ENCODE data around the gene ZC3HAV1. TPM values are rescaled to one million over a fixed set of nuclear protein-coding genes. Genes with fewer than 3 reads are reported as not detected.
"Not testable (repeated sequence)": the region's sequence is repeated elsewhere in the genome, so short reads cannot be mapped to it uniquely, and the experiment has no call there.

The ZC3HAV1 gene
- 51.8 and 52.6 TPM in 2 replicates for total RNA-seq (2014; rRNA removed; shearing (Covaris generic))

DNA sequence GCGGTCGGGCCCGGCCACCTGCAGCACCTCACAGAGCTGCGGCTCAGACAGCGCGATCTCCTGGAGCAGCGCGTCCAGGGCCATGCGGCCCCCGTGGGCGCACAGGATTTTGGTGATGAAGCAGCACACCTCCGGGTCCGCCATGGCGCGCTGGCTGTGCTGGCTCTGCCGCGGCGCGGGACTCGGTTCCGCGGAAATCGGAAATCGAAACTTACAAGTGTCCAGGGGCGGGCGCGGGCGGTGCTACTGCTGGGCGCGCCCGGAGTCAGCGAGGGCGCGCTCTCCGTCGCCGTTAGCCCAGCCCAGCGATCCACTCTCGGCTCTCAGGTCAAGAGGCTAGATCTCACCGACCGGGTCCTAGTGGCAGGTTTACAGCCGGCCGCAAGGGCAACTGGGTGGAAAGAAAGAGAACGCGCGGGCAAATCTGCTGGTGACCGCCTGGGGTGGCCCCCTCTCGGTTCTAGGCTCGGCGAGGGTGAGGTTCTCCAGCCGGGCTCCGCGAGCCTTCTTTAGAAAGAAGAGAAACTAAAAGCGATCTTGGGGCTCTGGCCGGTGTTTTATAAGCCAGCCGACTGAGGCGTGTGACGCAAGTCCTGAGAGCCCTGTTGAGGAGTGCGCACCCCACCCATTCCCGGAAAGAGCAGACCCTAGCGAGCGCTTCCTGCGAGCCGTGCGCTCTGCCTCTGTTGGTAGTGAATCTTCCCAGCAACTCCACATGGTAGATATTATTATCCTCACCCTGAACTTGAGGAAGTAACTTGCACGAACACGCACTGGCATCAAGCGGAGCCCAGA is at the start of gene ZC3HAV1:
Gene ZC3HAV1, minus strand, starts transcription at position 533 of the 795 bp plus-strand sequence. Its CDS starts 389 bp downstream, at position 144.
- DNase-seq (ENCODE audit: low read depth), result peak; percentile 83

DNA sequence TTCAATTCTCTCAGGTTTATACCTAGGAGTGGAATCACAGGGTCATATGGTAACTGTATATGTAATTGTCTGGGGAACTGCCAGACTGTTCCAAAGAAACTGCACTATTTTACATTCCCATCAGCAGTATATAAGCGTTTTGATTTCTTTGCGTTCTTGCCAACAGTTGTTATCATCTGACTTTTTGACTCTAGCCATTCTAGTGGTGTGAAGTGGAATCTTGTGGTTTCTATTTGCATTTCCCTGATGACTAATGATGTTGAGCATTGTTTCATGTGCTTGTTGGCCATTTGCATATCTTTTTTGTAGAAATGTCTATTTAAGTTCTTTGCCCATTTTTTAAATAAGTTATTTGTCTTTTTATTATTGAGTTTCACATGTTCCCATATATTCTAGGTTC is 44.3 kb upstream of the ZC3HAV1 start:
- peak; percentile 42 for DNase-seq (ENCODE audit: low read depth)

DNA sequence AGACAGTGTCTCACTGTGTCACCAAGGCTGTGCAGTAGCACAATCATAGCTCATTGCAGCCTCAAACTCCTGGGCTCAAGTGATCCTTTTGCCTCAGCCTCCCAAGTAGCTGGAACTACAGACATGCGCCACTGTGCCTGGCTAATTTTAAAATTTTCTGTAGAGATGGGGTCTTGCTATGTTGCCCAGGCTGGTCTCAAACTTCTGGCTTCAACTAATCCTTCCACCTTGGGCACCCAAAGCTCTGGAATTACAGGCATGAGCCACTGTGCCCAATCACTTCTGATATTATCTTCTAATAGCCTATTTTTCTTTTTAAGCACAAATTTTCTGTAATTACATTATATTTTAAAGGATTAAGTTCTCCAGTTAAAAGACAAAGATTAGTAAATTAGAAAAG is 42.6 kb upstream of the ZC3HAV1 start:
- no peak for DNase-seq (ENCODE audit: low read depth)

DNA sequence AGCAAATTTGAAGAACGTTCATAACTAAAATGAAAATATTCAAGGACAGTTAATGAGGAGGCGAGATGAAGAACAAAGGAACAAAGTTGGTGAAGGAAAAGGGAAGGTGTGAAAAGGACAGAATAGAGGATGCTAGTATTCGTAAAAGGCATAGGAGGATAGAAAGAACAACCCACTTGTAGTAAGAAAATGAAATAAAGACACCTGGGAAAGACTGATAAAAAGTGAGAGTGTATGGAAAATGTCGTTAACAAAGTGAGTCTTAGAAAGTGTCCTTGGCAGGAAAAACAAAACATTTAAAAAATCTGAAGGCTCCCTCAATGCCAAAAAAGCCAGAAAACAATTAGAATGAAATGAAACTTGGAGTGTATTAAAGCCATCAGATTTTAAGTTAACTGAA is 29.6 kb upstream of the ZC3HAV1 start:
- DNase-seq (ENCODE audit: low read depth), result no peak

DNA sequence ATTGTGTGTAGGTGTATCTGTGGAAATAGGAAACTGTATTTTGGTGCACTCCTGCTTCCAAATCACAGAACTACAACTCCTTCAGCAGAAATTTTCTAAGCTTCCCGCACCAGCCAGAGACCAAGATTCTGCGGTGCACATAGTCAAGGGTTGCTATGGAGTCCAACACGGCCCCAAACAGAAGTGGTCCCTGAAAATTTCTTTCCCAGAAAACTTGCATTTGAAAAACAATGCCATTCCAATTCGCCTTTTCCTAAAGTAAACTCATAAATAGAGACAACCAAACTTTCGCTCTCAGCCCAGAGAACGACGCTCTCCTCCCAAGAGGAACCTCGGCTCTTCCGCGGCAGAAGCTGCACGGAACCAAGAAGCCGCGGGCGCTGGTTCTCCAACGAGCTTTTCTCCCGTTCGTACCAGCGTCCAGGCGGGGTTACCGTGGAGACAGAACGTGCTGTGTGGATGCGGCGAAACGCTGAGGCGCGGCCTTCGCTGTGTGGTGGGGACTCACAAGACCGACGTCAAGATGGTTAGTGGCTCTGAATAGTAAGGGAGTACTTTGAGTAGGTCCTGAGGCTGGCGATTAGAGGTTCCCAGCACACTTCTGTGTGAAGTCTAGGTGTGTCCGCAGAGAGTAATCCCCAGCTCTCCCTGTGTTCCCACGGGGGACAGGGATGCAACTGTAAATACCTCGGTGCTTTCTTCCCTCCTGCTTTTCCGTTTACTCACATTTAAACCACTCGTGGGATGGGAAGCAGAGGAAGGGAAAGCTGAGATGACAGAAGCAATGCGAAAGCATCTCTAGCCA is 24.0 kb upstream of the ZC3HAV1 start:
- DNase-seq (ENCODE audit: low read depth), result peak; percentile 88

DNA sequence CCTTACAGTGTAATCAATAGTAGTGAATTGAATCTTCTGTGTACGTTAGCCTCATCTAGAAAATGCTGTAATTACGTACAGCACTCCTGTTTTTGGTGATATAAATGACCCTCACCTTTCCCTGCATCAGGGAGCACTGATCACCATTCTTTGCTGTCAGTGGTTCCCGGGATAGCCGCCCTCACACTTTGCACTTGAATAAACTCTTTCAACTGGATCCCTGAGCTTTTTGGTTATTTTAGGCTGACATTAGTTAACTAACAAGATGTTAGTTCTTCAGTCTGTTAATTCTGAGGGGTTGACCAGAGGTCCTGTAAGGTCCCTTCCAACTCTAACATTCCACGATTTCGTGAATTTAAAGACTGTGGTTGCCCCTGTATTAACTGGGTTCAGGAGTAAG is 23.4 kb upstream of the ZC3HAV1 start:
- no peak for DNase-seq (ENCODE audit: low read depth)

DNA sequence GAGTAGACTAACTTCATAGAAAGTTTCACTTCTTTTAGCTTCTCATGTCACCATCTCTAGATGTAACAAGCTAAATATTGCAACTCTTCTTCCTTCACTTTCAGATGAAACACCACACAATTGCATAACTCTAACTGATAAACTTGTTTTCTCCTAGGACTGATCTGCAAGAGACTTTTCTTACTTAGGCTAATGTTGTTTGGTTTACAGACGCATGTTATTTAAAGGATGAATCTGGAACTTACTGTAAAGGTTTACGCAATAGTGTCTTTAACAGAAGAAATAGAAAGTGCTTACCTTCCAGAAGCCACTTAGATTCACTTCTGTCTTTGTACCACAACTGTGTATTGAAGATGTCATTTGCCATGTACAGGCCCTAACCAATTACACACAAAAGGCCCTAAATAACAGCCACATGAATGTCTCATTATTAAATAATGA is 22.1 kb upstream of the ZC3HAV1 start:
- DNase-seq (ENCODE audit: low read depth), result no peak

DNA sequence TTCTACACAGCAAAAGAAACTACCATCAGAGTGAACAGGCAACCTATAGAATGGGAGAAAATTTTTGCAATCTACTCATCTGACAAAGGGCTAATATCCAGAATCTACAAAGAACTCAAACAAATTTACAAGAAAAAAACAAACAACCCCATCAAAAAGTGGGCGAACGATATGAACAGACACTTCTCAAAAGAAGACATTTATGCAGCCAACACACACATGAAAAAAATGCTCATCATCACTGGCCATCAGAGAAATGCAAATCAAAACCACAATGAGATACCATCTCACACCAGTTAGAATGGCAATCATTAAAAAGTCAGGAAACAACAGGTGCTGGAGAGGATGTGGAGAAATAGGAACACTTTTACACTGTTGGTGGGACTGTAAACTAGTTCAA is 20.3 kb upstream of the ZC3HAV1 start:
- DNase-seq (ENCODE audit: low read depth), result not testable (repeated sequence)

DNA sequence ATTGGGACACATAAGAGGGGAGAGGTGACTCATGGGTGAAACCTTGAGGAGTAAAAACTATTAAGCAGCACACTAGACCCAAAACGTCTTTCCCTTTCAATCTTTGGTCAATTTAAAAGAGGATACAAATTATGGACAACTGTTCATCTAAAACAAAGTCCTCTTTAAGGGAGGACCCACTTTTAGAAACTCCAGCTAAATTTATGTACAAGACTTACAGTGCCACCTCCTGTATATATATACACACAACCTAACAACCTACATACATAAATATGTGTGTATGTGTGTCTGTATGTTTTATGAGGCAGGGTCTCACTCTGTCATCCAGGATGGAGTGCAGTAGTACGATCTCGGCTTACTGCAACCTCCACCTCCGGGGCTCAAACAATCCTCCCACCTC is 18.1 kb upstream of the ZC3HAV1 start:
- DNase-seq (ENCODE audit: low read depth), result no peak

DNA sequence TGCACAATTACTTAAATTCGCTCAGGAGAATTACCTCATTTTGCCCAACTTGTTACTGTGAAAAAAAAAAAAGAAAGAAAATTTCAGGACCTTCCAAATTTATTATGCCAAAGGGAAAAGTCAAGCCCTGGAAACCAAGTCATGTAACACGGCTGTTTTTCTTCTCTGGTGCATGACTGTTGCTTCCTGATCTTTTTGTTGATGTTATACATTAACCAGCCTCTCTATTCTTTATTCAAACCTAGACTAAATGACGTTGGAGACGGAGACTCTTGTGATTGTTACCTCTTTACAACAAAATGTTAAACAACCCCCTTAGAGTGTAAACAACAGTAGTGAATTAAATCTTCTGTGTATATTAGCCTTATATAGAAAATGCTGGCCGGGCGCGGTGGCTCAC is 16.1 kb upstream of the ZC3HAV1 start:
- DNase-seq (ENCODE audit: low read depth), result no peak

DNA sequence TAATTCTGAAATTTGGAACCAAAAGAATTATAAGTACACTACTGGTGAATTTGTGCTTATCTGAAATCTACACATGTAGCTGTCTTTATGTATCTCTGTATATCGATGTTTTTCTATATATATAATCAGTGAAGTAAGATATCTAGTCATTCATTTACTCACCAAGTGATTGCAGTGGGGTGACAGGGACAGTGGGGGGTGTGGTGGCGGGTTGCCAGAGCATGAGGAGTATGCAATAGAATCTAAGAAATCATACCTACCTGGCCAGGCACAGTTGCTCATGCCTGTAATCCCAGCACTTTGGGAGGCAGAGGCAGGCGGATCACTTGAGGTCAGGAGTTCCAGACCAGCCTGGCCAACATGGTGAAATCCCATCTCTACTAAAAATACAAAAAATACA is 15.5 kb upstream of the ZC3HAV1 start:
- not testable (repeated sequence) for DNase-seq (ENCODE audit: low read depth)

DNA sequence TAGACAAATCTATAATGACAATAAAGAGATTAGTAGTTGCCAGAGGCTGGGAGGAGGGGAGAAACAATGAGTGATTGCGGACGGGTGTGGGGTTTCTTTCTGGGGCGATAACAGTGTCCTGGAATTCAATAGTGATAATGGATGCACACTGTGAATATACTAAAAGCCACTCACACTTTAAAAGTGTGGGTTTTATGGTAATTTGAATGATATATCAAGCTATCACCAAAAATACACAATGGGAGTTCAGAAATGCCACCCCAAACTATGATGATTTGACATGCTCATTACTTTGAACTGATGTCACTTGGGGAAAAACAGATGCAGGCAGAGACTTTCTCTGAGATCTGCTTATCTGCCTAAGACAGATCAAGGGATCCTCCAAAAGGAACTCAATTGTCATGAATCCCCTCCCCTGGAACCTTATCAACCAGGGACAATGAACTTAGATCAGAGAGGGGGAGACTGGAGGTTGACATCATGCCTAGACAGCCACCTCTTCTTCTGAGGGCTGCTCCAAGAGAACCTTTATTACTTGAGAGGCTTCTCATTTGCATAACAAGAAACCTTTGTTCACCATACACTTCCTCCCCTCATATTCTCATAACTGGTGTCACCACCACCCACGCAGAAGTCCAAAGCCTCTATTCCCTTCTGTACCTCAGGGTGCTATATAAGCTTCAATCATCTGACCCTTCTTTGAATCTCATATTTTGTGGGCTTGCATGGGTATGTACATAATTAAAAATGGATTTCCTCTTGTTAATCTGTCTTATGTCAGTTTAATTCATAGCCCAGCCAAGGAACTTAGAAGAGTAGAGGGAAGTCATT is 14.8 kb upstream of the ZC3HAV1 start:
- no peak for DNase-seq (ENCODE audit: low read depth)

DNA sequence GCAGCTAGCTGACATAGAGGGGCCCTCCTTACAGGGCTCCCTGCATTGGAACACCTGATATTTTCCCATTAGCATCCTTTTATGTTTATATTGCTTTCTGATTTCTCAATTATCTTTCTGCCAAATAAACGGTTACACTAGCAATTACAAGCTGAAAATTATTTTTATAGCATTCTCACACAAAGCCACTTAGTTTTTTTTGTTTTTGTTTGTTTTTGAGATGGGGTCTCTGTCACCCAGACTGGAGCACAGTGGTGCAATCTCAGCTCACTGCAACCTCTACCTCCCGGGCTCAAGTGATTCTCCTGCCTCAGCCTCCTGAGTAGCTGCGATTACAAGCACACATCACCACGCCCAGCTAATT is 9.9 kb upstream of the ZC3HAV1 start:
- no peak for DNase-seq (ENCODE audit: low read depth)

DNA sequence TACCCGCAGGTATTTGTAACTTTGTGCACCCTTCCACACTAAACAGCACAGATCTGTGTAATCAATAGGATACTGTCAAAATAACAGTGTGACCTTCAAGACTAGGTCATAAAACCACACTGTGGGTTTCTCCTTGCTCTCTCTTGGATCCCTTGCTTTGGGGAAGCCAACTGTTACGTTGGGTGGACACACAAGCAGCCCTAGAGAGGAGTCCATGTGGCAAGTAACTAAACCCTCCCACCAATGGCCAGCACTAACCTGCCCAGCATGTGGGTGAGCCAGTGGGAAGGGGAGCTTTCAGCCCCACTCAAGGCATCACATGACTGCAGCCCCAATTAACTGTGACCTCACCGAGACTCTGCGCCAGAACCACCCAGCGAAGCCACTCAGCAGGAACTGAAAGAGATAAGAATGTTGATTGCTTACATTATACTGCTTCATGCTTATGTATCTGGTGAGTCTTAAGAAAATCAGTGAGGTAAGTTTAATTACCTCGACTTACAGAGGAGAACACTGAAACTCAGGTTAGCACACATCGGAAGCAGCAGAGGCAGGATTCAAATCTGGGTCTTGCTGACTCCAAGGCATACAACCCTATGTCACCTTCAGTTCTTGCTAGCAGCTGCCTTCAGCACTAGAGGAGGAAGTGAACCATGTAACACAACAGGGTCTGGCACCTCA is 9.4 kb upstream of the ZC3HAV1 start:
- peak; percentile 74 for DNase-seq (ENCODE audit: low read depth)

DNA sequence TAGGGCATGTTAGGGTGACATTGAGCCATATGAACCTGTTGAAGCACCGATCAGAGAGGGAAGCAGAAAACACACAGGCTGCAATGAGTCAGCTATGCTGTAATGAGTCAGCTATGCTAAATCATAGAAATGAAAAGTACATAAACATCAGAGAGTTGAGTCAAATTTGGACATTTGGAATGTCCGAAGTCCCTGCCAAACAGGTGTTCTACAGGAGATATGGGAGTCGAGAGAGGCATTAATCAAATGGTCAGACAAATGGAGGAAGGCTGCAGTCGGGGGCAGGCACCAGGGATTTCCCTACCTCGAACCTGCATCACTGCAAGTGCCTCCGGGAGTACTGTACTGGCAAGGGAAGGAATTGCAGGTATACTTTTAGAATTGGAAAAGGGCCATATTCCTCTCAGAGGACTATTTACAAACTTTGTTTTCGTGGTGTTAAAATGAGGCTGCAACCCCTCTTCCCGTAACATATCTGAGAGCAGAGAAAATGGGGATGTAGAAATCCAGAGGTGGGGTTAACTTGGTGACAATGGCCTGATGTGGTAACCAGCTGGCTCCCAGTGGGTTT is 8.8 kb upstream of the ZC3HAV1 start:
- DNase-seq (ENCODE audit: low read depth), result peak; percentile 78

DNA sequence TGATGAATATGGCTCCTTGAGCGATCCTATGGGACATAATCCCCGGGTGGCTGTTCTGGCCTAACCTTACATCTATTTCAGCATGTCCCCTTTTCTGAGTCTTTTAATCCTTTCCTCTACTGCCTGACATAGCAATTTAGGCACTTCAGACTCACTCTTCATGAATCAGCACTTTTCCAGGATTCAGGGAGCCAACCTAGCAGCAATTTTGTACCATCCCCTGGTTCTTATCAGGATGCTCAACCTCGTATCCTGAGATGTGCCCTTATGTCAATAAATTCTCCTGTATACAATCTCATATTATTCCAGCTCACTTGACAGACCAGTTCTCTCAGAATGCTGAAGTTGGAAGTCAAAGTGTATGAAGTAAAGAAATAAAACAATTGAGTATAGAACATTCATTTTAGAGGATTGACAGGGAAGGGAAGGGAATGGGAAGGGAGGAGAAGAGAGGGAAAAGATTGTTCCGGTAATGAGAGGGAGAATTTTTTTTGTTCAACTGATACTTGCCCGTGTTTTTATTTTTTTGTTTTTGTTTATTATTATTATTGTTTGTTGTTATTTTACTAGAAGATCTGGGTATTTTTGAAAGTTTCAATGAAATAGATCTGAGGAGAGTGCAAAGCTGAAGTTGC is 8.2 kb upstream of the ZC3HAV1 start:
- no peak for DNase-seq (ENCODE audit: low read depth)

DNA sequence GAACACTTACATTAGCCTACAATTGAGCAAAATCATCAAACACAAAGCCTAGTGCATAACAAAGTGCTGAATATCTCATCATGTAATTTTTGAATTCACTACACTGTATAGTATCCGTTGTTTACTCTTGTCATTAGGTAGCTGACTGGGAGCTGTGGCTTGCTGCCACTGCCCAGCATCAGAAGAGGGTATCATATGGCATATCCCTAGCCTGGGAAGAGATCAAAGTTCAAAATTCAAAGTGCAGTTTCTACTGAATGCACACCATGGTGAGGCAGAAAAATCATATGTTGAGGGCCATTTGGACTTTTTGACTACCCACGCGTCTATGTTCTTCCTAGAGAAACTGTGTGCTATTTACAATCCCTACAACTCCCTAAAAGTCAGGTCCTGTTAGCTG is 7.5 kb upstream of the ZC3HAV1 start:
- no peak for DNase-seq (ENCODE audit: low read depth)

DNA sequence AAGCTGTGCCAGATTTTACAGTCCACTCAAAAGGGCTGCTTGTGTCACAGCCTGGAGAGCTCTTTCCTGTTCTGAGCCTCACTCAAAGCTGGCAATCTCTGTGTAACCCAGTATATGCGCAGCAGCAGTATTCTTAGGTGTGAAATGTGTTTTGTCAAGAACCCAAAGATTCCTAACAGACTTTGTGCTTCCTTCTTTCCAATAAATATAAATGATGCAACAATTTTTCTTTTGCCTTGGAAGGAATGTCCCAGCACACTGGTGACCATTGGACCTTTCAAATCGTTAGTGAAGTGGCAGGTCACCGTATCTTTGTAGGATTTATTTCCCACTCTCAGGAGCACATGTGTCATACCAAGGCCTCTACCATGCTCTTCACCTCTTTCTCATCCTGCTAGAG is 5.6 kb upstream of the ZC3HAV1 start:
- DNase-seq (ENCODE audit: low read depth), result no peak

DNA sequence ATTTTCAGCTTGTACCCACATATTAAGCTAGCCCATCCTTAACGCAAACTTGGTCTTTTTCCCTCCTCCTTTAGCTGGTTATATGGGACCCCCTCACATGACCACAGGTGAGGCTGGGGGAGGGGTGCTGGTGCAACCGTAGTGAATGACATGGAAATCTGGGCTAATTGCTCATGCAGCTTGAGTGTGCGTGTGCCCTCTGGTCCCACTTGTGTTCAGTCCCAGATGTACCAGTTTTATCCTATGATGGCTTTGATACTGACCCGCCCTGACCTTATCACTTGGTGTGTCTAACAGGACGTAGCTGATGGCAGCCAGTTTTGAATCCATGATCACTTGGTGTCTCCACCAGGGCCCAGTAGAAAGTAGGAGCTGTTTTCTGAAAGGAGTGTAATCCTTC is 5.1 kb upstream of the ZC3HAV1 start:
- DNase-seq (ENCODE audit: low read depth), result no peak

DNA sequence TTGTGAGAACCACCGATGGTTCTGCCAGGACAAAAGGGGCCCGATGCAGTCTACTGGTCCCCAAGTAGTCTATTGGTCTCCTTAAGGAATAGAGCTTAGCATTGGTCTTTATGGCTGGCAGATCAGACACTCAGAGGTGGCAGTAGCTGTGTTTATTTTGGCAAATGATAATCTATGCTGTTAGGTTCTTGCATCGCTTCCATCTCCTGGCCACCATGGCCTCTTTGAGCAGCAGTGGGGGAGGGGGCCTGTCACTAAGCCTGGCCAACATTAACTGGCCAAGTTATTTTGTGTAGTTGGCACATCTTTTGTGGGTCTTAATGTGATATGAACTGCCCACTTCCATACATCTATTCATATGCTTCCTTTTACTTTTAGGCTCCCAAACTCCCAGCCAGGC is 4.5 kb upstream of the ZC3HAV1 start:
- no peak for DNase-seq (ENCODE audit: low read depth)

DNA sequence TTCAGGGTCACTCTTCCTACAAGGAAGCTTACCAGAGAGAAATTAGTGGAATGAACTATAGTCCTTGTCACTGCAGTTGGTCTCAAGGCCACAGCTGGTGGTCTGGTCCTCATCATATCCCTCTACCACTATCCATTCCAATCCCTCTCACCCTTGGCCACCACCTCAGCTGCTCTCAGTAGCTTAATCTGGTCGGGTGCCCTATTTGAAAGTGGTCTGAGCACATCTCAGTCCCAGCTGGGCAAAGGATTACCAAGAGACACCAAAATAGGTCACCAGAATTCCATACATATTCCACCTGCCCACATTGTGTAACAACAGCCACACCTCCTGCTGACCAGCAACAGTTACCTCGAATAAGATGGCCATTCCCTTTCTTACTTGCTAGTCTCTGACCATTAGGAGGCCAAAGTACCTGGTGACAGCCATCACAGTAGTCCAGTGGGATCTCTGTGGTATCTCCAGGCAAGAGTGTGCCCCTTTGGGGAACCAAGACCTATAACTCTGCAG is 3.3 kb upstream of the ZC3HAV1 start:
- no peak for DNase-seq (ENCODE audit: low read depth)

Measured in Daoy (cell line).